Transverse colon (tissue), 4 donors: Measurements from ENCODE around the gene RELL2. TPM values are rescaled to one million over a fixed set of nuclear protein-coding genes. Genes with fewer than 3 reads are reported as not detected.

Source experiments
- DNase-seq: peaks from one replicate; pipeline ENCODE4 v3.0.0-alpha.2; 2019
- H3K27ac ChIP-seq, 4 donors: fragments of 200-600 bp; sonication (generic); 2 replicates each; pipeline ENCODE4 v1.5.1; 2016 to 2018; ENCODE audit warnings: inconsistent platforms in 4 of 4
- H3K27me3 ChIP-seq: fragments of 200-600 bp; sonication (generic); 2 replicates; pipeline ENCODE4 v1.5.1; 2017; ENCODE audit warnings: inconsistent platforms
- H3K36me3 ChIP-seq, 4 donors: fragments of 200-600 bp; sonication (generic); 2 replicates each; pipeline ENCODE4 v1.5.1; 2017 to 2019; ENCODE audit warnings: inconsistent platforms in 4 of 4
- H3K4me1 ChIP-seq, 4 donors: fragments of 200-600 bp; sonication (generic); 2 replicates each; pipeline ENCODE4 v1.5.1; 2017 to 2020; ENCODE audit warnings: inconsistent platforms in 4 of 4
- H3K4me3 ChIP-seq, 4 donors: fragments of 200-600 bp; sonication (generic); 1 replicate in 1 of 4; 2 replicates in 3 of 4; pipeline versions ENCODE4 v1.5.1 to v1.6.1; 2017 to 2019; ENCODE audit warnings: inconsistent platforms in 4 of 4
- H3K9me3 ChIP-seq, 2 donors: fragments of 200-600 bp; sonication (generic); 2 replicates each; pipeline ENCODE4 v1.5.1; 2017 to 2019; ENCODE audit warnings: inconsistent platforms in 2 of 2
- EP300 ChIP-seq: sonication (generic); formaldehyde crosslinking; IDR thresholded peaks from one replicate; pipeline ENCODE4 v1.6.1; 2017; ENCODE audit warnings: antibody characterized with exemption, low read depth
- POLR2A ChIP-seq: fragments of 450-650 bp; IDR thresholded peaks from one replicate; pipeline ENCODE4 v1.6.1; 2016; ENCODE audit warnings: antibody characterized with exemption, mild to moderate bottlenecking, moderate library complexity
- POLR2AphosphoS5 ChIP-seq, 3 donors: sonication (generic); formaldehyde crosslinking; IDR thresholded peaks; one replicate each; pipeline ENCODE4 v1.6.1; 2016; ENCODE audit warnings: antibody characterized with exemption in 3 of 3
- whole genome bisulfite sequencing, 2 donors: methylation state at CpG; one replicate each; pipeline ENCODE4 v1.1.5; 2018; ENCODE audit warnings: low coverage in 1 of 2; 5-methylcytosine and 5-hydroxymethylcytosine counted together
- in situ Hi-C, 4 donors: fragments of 200-750 bp; cut with MboI; loops; one replicate each; pipeline versions ENCODE4 v1.15.0 to v1.15.1; 2017; ENCODE audit warnings: low sequenced_read_pairs in 3 of 4, low pct_ligation_motif_present in 1 of 4, low pct_unique_long_range_greater_than_20kb in 1 of 4
- intact Hi-C: fragments of 100-400 bp; cut with DNase I; formaldehyde crosslinking; loops from one replicate; pipeline ENCODE4 v1.15.1; 2023; ENCODE audit warnings: low total_unique reads
- total RNA-seq, 4 donors: library from RNA; depleted of rRNA; stranded (reverse); fragments of >200 nt; gene quantifications; one replicate each; pipeline ENCODE4 v1.1.0, GENCODE V29; 2016
- TF ChIP-seq, protein P1 (sequence below), 5 experiments: fragments of 200-600 bp in 3 of 5; fragments of 450-650 bp in 2 of 5; sonication (generic) in 3 of 5; IDR thresholded peaks; 1 replicate in 2 of 5; 2 replicates in 3 of 5; pipeline ENCODE4 v1.5.1; 2016 to 2017; ENCODE audit warnings: antibody characterized with exemption in 5 of 5, inconsistent platforms in 3 of 5, mild to moderate bottlenecking in 2 of 5, moderate library complexity in 1 of 5

The RELL2 gene
- total RNA-seq, 4 donors from 2014 or later = 4.4 to 19.1 (median 7.5) TPM

DNA sequence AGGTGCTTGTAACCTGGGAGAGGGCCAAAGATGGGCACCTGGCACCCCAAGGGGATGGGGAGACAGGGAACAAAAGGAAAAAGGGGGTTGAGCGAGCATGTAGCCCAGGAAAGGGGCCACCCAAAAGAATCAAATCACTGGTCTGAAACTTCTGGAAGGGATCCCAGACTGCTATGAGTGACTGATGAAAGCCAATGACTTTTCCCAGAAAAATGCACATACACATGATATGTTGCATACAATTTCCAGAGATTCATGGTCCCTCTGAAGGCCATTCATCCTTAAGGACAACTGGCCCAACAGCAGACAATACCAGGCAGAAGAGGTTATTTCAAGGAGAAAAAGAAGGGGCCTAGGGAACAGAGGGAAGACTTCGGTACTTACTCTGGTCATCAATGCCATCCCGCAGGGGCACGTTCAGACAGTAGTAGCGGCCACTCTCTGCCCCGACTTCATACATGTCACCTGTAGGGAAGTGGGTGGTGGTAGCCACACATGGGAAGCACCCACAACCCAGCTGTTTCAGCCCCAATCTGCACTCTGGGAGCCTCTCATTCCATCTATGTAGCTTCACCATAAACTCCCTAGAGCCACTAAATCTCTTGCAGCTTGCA lies 8.5 kb upstream of the RELL2 start:
- intact Hi-C loops (no loop called here), in situ Hi-C loops (no loop called here)
- no peaks in the 10 kb centered on the region for H3K4me1 ChIP-seq
- no peak overlapping the region for H3K27ac ChIP-seq
- H3K9me3 ChIP-seq = no peaks in the 10 kb centered on the region
- no peak for TF ChIP-seq EP300
- no peak for TF ChIP-seq POLR2A
- TF ChIP-seq, protein P1, sequence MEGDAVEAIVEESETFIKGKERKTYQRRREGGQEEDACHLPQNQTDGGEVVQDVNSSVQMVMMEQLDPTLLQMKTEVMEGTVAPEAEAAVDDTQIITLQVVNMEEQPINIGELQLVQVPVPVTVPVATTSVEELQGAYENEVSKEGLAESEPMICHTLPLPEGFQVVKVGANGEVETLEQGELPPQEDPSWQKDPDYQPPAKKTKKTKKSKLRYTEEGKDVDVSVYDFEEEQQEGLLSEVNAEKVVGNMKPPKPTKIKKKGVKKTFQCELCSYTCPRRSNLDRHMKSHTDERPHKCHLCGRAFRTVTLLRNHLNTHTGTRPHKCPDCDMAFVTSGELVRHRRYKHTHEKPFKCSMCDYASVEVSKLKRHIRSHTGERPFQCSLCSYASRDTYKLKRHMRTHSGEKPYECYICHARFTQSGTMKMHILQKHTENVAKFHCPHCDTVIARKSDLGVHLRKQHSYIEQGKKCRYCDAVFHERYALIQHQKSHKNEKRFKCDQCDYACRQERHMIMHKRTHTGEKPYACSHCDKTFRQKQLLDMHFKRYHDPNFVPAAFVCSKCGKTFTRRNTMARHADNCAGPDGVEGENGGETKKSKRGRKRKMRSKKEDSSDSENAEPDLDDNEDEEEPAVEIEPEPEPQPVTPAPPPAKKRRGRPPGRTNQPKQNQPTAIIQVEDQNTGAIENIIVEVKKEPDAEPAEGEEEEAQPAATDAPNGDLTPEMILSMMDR (IDR thresholded peaks at IDR 0.05) = no peak
- TF ChIP-seq POLR2AphosphoS5 (IDR thresholded peaks at IDR 0.05) = no peak
- no peak overlapping the region for H3K4me3 ChIP-seq
- 89% methylated on average over 6 of the region's 6 CpGs; no CpG with 5 or more reads in 1 of the 2 donors for WGBS, 2 donors
- no peaks in the 10 kb centered on the region for H3K27me3 ChIP-seq
- H3K36me3 ChIP-seq = peaks cover 0 to 50% (median 23%) of the 10 kb centered on the region in 4 donors
- no peak for DNase-seq

DNA sequence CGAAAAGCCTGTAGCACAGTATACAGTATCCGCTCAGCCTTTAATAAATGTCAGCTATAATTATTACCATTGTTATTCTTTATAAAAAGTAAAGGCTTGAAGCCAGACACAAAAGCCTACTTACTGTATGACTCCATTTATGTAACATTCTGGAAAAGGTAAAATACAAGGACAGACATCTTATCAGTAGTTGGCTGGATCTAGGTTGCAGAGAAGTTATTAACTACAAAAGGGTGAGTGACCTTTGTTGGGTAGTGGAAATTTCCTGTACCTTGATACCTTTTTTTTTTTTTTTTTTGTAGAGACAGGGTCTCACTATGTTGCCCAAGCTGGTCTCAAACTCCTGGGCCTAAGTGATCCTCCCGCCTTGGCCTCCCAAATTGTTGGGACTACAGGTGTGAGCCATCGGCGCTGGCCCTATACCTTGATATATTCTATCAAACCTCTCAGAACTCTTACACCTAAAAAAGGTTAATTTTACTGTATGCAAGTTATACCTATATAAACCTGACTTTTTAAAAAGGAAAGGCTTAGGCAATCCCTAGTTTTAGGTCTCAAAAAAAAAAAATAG lies 6.1 kb upstream of the RELL2 start:
- DNase-seq = no peak
- WGBS, 2 donors = 94 to 97% methylated on average over 4 to 5 of the region's 5 CpGs
- intact Hi-C loops = no loop called here
- Histone ChIP-seq H3K4me3 (no peak overlapping the region), H3K27me3 (no peaks in the 10 kb centered on the region), H3K4me1 (peaks cover 5 to 14% (median 10%) of the 10 kb centered on the region in 4 donors), H3K27ac (no peak overlapping the region), H3K9me3 (no peaks in the 10 kb centered on the region), H3K36me3 (peaks cover 0 to 33% (median 16%) of the 10 kb centered on the region in 4 donors)
- in situ Hi-C loops = no loop called here
- TF ChIP-seq, protein P1 (IDR thresholded peaks at IDR 0.05) = no peak
- TF ChIP-seq EP300 (no peak), POLR2A (no peak), POLR2AphosphoS5 (IDR thresholded peaks at IDR 0.05) (no peak)

- in situ Hi-C loops (no loop called here), intact Hi-C loops (no loop called here)
- 88 to 93% methylated on average over 2 of the region's 2 CpGs for WGBS, 2 donors
- Histone ChIP-seq H3K27me3 (no peaks in the 10 kb centered on the region), H3K36me3 (peaks cover 0 to 25% (median 12%) of the 10 kb centered on the region in 4 donors), H3K4me1 (peaks cover 14 to 25% (median 20%) of the 10 kb centered on the region in 4 donors), H3K27ac (no peak overlapping the region), H3K4me3 (no peak overlapping the region), H3K9me3 (no peaks in the 10 kb centered on the region)
- no peak for DNase-seq
- no peak for TF ChIP-seq POLR2A
- no peak for TF ChIP-seq EP300
- no peak for TF ChIP-seq POLR2AphosphoS5 (IDR thresholded peaks at IDR 0.05)
- TF ChIP-seq, protein P1 (IDR thresholded peaks at IDR 0.05) = no peak
Measured at GRCh38 chr5:141632650-141633049, 4.1 kb upstream of the RELL2 start.

- Histone ChIP-seq H3K9me3 (no peaks in the 10 kb centered on the region), H3K27me3 (no peaks in the 10 kb centered on the region), H3K4me1 (peaks cover 15 to 31% (median 26%) of the 10 kb centered on the region in 4 donors), H3K27ac (no peak overlapping the region), H3K4me3 (no peak overlapping the region), H3K36me3 (peaks cover 0 to 12% (median 4%) of the 10 kb centered on the region in 4 donors)
- intact Hi-C loops = no loop called here
- in situ Hi-C loops = no loop called here
- WGBS, 2 donors = 70 to 80% methylated on average over 5 of the region's 5 CpGs
- DNase-seq = no peak
- TF ChIP-seq, protein P1 (IDR thresholded peaks at IDR 0.05) = no peak
- TF ChIP-seq EP300 (no peak), POLR2A (no peak), POLR2AphosphoS5 (IDR thresholded peaks at IDR 0.05) (no peak)
Measured at GRCh38 chr5:141633871-141634561, 2.8 kb upstream of the RELL2 start.
